ENCODE measurements around the gene FNBP1.

DNA sequence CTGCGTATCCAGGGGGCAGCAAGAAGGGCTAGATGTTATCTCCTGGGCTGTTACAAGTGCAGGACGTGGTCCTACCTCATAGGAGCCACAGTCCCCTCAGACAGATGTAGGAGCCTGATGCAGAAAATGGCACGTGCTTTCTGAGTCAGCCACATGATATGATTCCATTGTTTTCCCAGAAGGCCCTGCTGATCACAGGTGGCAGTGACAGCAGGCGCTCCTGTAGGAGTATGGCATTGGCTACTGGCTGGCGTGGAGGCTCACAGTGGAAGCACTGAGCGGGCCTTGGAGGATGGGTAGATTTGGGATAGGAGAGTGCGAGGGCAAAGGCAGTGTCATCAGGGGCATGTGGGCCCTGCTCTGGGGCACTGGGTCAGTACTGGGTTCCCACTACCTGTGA lies 185.8 kb downstream of the FNBP1 start:
- TF ChIP-seq, protein P1, sequence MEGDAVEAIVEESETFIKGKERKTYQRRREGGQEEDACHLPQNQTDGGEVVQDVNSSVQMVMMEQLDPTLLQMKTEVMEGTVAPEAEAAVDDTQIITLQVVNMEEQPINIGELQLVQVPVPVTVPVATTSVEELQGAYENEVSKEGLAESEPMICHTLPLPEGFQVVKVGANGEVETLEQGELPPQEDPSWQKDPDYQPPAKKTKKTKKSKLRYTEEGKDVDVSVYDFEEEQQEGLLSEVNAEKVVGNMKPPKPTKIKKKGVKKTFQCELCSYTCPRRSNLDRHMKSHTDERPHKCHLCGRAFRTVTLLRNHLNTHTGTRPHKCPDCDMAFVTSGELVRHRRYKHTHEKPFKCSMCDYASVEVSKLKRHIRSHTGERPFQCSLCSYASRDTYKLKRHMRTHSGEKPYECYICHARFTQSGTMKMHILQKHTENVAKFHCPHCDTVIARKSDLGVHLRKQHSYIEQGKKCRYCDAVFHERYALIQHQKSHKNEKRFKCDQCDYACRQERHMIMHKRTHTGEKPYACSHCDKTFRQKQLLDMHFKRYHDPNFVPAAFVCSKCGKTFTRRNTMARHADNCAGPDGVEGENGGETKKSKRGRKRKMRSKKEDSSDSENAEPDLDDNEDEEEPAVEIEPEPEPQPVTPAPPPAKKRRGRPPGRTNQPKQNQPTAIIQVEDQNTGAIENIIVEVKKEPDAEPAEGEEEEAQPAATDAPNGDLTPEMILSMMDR (conservative IDR thresholded peaks at IDR 0.05) = no peak
- no peak for TF ChIP-seq EZH2 (IDR thresholded peaks at IDR 0.05; ENCODE audit: low read depth)

Measured in PC-9 (cell line).